Thyroid gland (tissue), 4 donors: ENCODE results near the gene ISM1. TPM values are rescaled to one million over a fixed set of nuclear protein-coding genes. Genes with fewer than 3 reads are reported as not detected.

Experiments
- DNase-seq, 2 donors: peaks; one replicate each; pipeline ENCODE4 v3.0.0-alpha.2; 2019
- H3K27ac ChIP-seq, 3 donors: fragments of 200-600 bp; sonication (generic); 1 replicate in 2 of 3; 2 replicates in 1 of 3; pipeline ENCODE4 v1.5.1; 2016 to 2019; ENCODE audit warnings: mild to moderate bottlenecking in 1 of 3, moderate library complexity in 1 of 3
- H3K27me3 ChIP-seq: fragments of 200-600 bp; sonication (generic); one replicate; pipeline ENCODE4 v1.5.1; 2019
- H3K36me3 ChIP-seq, 2 donors: fragments of 200-600 bp; sonication (generic); one replicate each; pipeline ENCODE4 v1.5.1; 2016 to 2019
- H3K4me1 ChIP-seq, 2 donors: fragments of 200-600 bp; sonication (generic); one replicate each; pipeline ENCODE4 v1.5.1; 2017 to 2019
- H3K4me3 ChIP-seq, 3 donors: fragments of 200-600 bp; sonication (generic); replicated peaks in 1 of 3; 1 replicate in 2 of 3; 2 replicates in 1 of 3; pipeline ENCODE4 v1.5.1; 2016; ENCODE audit warnings: mild to moderate bottlenecking in 1 of 3
- H3K9me3 ChIP-seq: fragments of 200-600 bp; sonication (generic); one replicate; pipeline ENCODE4 v1.5.1; 2017
- CTCF ChIP-seq, 6 experiments: fragments of 200-600 bp in 3 of 6; fragments of 450-650 bp in 3 of 6; sonication (generic) in 3 of 6; IDR thresholded peaks; one replicate each; pipeline ENCODE4 v1.5.1; 2016 to 2019; ENCODE audit warnings: antibody characterized with exemption in 6 of 6, mild to moderate bottlenecking in 2 of 6, inconsistent platforms in 1 of 6, moderate library complexity in 1 of 6
- POLR2A ChIP-seq, 2 donors: fragments of 450-650 bp; IDR thresholded peaks; one replicate each; pipeline ENCODE4 v1.6.1; 2017; ENCODE audit warnings: antibody characterized with exemption in 2 of 2, mild to moderate bottlenecking in 2 of 2, moderate library complexity in 1 of 2
- WGBS, 2 donors: methylation state at CpG; one replicate each; pipeline ENCODE4 v1.1.5; 2017; 5-methylcytosine and 5-hydroxymethylcytosine counted together
- intact Hi-C: fragments of 100-400 bp; cut with DNase I; formaldehyde crosslinking; loops from one replicate; pipeline ENCODE4 v1.15.1; 2023
- total RNA-seq, 4 donors: library from RNA; depleted of rRNA; stranded (reverse); fragments of >200 nt; gene quantifications; one replicate each; pipeline ENCODE4 v1.2.3, GENCODE V29; 2016

ISM1 gene
- total RNA-seq, 4 donors from 2014 or later = 77.5 to 98.4 (median 83.7) TPM

GRCh38 chr20:13291157-13291556 is 70.1 kb downstream of the ISM1 start:
- intact Hi-C loops = loop anchor here (10.0 kb wide), 1 partner anchor 166 kb away; no protein-coding TSS in a partner anchor
- WGBS, 2 donors = 85 to 89% methylated on average over 5 of the region's 5 CpGs
- Histone ChIP-seq H3K36me3 (peaks cover 24 to 47% of the 10 kb centered on the region in 2 donors), H3K27me3 (no peaks in the 10 kb centered on the region), H3K9me3 (no peaks in the 10 kb centered on the region), H3K4me1 (peaks cover 10 to 13% of the 10 kb centered on the region in 2 donors), H3K4me3 (no peak overlapping the region), H3K27ac (no peak overlapping the region)
- no peak for DNase-seq
- TF ChIP-seq CTCF (IDR thresholded peaks at IDR 0.05) (no peak), POLR2A (IDR thresholded peaks at IDR 0.05) (no peak)

GRCh38 chr20:13292201-13292885 is 71.3 kb downstream of the ISM1 start:
- intact Hi-C loops = loop anchor here (10.0 kb wide), 1 partner anchor 168 kb away; no protein-coding TSS in a partner anchor
- no peaks in the 10 kb centered on the region for H3K9me3 ChIP-seq
- 83 to 86% methylated on average over 11 of the region's 11 CpGs for WGBS, 2 donors

GRCh38 chr20:13294522-13294921 is 73.4 kb downstream of the ISM1 start:
- intact Hi-C loops = loop anchor here (10.0 kb wide), 1 partner anchor 170 kb away; no protein-coding TSS in a partner anchor
- no peak overlapping the region for H3K27ac ChIP-seq
- no peaks in the 10 kb centered on the region for H3K9me3 ChIP-seq
- no peaks in the 10 kb centered on the region for H3K4me1 ChIP-seq
- 98 to 100% methylated on average over 2 of the region's 2 CpGs for WGBS, 2 donors
- no peak overlapping the region for H3K4me3 ChIP-seq
- H3K36me3 ChIP-seq = peaks cover 27 to 43% of the 10 kb centered on the region in 2 donors
- DNase-seq = no peak
- TF ChIP-seq POLR2A (IDR thresholded peaks at IDR 0.05) = no peak
- no peak for TF ChIP-seq CTCF (IDR thresholded peaks at IDR 0.05)
- H3K27me3 ChIP-seq = no peaks in the 10 kb centered on the region

More at GRCh38 chr20:13292201-13292885, 71.3 kb downstream of the ISM1 start:
- peaks cover 24 to 47% of the 10 kb centered on the region in 2 donors for H3K36me3 ChIP-seq
- no peak overlapping the region for H3K27ac ChIP-seq
- H3K27me3 ChIP-seq = no peaks in the 10 kb centered on the region
- H3K4me3 ChIP-seq = no peak overlapping the region
- no peak for DNase-seq
- TF ChIP-seq POLR2A (IDR thresholded peaks at IDR 0.05) (no peak), CTCF (IDR thresholded peaks at IDR 0.05) (no peak)
- peaks cover 0 to 1% of the 10 kb centered on the region in 2 donors for H3K4me1 ChIP-seq

GRCh38 chr20:13295637-13296036 is 74.6 kb downstream of the ISM1 start:
- no peaks in the 10 kb centered on the region for H3K4me1 ChIP-seq

More at GRCh38 chr20:13295637-13296036, 74.6 kb downstream of the ISM1 start:
- TF ChIP-seq CTCF (IDR thresholded peaks at IDR 0.05) = no peak
- no peak for TF ChIP-seq POLR2A (IDR thresholded peaks at IDR 0.05)
- intact Hi-C loops = loop anchor here (10.0 kb wide), 1 partner anchor 171 kb away; no protein-coding TSS in a partner anchor
- no peak for DNase-seq
- Histone ChIP-seq H3K4me3 (no peak overlapping the region), H3K27ac (no peak overlapping the region), H3K27me3 (no peaks in the 10 kb centered on the region), H3K9me3 (no peaks in the 10 kb centered on the region), H3K36me3 (peaks cover 32 to 49% of the 10 kb centered on the region in 2 donors)
- 84 to 94% methylated on average over 8 of the region's 8 CpGs for WGBS, 2 donors
